ENCODE data around the gene ZNF383.
"Not testable (repeated sequence)": the region's sequence is repeated elsewhere in the genome, so short reads cannot be mapped to it uniquely, and the experiment has no call there.

ZNF383 gene

GRCh38 chr19:37292998-37293939 is 75.3 kb downstream of the ZNF383 start:
- not testable (repeated sequence) for DNase-seq (ENCODE audit: low read depth, low spot score); H3K27ac ChIP-seq

- not testable (repeated sequence) for H3K27ac ChIP-seq; DNase-seq (ENCODE audit: low read depth, low spot score)
Observed at GRCh38 chr19:37294246-37294645, 76.2 kb downstream of the ZNF383 start.
